ENCODE measurements around the gene ANO1. TPM values are rescaled to one million over a fixed set of nuclear protein-coding genes. Genes with fewer than 3 reads are reported as not detected.

The ANO1 gene
- total RNA-seq, 1 donor from 2014 or later: 3.8 TPM

DNA sequence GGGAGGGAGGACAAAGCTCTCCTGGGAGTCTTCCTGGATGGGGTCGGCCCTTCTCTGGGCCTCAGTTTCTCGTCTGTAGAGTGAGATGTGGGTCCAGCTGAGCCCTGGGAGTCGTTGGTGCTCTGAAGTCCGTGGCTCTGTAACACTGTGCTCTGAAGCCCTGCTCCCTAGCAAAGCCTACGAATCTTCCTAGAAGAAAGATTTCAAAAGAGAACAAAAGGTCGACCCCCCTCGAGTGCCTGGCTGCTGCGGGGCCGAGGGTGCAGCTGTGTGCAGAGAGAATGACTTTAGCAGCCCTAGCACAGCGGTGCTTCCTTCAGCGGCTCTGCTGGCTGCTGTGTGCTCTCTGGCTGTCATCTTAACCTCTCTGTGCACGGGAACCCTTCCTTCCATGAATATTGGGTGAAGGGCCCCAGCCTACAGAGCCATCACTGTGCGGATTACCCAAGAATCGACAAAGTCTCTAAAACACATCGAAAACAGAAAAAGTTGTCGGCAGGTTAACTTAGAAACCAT lies 10.7 kb downstream of the ANO1 start:
- DNase-seq (ENCODE audit: low spot score): no peak
- Mint-ChIP-seq H3K9me3 (ENCODE audit: unreplicated experiment) (no peaks in the 10 kb centered on the region), H3K4me1 (ENCODE audit: unreplicated experiment) (no peaks in the 10 kb centered on the region), H3K27ac (ENCODE audit: unreplicated experiment) (no peak overlapping the region), H3K27me3 (ENCODE audit: unreplicated experiment) (peaks cover 2% of the 10 kb centered on the region), H3K4me3 (ENCODE audit: unreplicated experiment) (no peak overlapping the region), H3K36me3 (ENCODE audit: low read depth, unreplicated experiment) (no peaks in the 10 kb centered on the region)
- TF ChIP-seq, protein P1, sequence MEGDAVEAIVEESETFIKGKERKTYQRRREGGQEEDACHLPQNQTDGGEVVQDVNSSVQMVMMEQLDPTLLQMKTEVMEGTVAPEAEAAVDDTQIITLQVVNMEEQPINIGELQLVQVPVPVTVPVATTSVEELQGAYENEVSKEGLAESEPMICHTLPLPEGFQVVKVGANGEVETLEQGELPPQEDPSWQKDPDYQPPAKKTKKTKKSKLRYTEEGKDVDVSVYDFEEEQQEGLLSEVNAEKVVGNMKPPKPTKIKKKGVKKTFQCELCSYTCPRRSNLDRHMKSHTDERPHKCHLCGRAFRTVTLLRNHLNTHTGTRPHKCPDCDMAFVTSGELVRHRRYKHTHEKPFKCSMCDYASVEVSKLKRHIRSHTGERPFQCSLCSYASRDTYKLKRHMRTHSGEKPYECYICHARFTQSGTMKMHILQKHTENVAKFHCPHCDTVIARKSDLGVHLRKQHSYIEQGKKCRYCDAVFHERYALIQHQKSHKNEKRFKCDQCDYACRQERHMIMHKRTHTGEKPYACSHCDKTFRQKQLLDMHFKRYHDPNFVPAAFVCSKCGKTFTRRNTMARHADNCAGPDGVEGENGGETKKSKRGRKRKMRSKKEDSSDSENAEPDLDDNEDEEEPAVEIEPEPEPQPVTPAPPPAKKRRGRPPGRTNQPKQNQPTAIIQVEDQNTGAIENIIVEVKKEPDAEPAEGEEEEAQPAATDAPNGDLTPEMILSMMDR (IDR thresholded peaks at IDR 0.05; ENCODE audit: unreplicated experiment): no peak

DNA sequence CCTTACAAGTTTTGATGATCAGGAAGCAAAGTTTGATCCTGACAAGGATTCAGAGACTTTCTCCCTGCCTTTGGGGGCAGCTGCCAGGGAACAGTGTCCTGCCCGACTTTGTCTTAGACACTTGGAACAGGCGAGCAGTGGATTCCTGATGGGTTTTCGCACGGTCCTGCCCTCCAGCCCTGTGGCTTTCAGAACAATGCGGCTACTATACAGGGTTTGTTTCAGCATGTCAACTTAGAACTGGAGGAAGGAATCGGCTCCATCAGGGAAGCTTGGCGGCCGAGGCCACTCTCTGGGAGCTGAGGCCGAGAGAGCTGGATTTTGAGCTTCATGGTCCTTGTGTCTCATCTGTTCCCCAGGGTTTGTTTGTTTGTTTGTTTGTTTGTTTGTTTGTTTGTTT lies 11.5 kb downstream of the ANO1 start:
- no peak for DNase-seq (ENCODE audit: low spot score)
- TF ChIP-seq, protein P1 (IDR thresholded peaks at IDR 0.05; ENCODE audit: unreplicated experiment): no peak
- Mint-ChIP-seq H3K4me3 (ENCODE audit: unreplicated experiment) (no peak overlapping the region), H3K27ac (ENCODE audit: unreplicated experiment) (no peak overlapping the region), H3K36me3 (ENCODE audit: low read depth, unreplicated experiment) (no peaks in the 10 kb centered on the region), H3K4me1 (ENCODE audit: unreplicated experiment) (no peaks in the 10 kb centered on the region), H3K9me3 (ENCODE audit: unreplicated experiment) (no peaks in the 10 kb centered on the region), H3K27me3 (ENCODE audit: unreplicated experiment) (peaks cover 2% of the 10 kb centered on the region)

- H3K27ac Mint-ChIP-seq (ENCODE audit: unreplicated experiment): no peak overlapping the region
- TF ChIP-seq, protein P1 (IDR thresholded peaks at IDR 0.05; ENCODE audit: unreplicated experiment): no peak
- H3K4me3 Mint-ChIP-seq (ENCODE audit: unreplicated experiment): no peak overlapping the region
- H3K36me3 Mint-ChIP-seq (ENCODE audit: low read depth, unreplicated experiment): no peaks in the 10 kb centered on the region
- no peaks in the 10 kb centered on the region for H3K9me3 Mint-ChIP-seq (ENCODE audit: unreplicated experiment)
- no peaks in the 10 kb centered on the region for H3K4me1 Mint-ChIP-seq (ENCODE audit: unreplicated experiment)
- DNase-seq (ENCODE audit: low spot score): no peak
- H3K27me3 Mint-ChIP-seq (ENCODE audit: unreplicated experiment): peaks cover 2% of the 10 kb centered on the region
Observed at GRCh38 chr11:70090961-70091381, 12.9 kb downstream of the ANO1 start.

GRCh38 chr11:70091638-70092037 lies 13.5 kb downstream of the ANO1 start:
- no peaks in the 10 kb centered on the region for H3K36me3 Mint-ChIP-seq (ENCODE audit: low read depth, unreplicated experiment)
- TF ChIP-seq, protein P1 (IDR thresholded peaks at IDR 0.05; ENCODE audit: unreplicated experiment): no peak
- no peaks in the 10 kb centered on the region for H3K9me3 Mint-ChIP-seq (ENCODE audit: unreplicated experiment)
- H3K4me1 Mint-ChIP-seq (ENCODE audit: unreplicated experiment): no peaks in the 10 kb centered on the region
- H3K4me3 Mint-ChIP-seq (ENCODE audit: unreplicated experiment): no peak overlapping the region
- peaks cover 2% of the 10 kb centered on the region for H3K27me3 Mint-ChIP-seq (ENCODE audit: unreplicated experiment)
- no peak overlapping the region for H3K27ac Mint-ChIP-seq (ENCODE audit: unreplicated experiment)
- DNase-seq (ENCODE audit: low spot score): no peak

GRCh38 chr11:70092959-70093715 lies 15.0 kb downstream of the ANO1 start:
- H3K27ac Mint-ChIP-seq (ENCODE audit: unreplicated experiment): no peak overlapping the region

More at GRCh38 chr11:70092959-70093715, 15.0 kb downstream of the ANO1 start:
- Mint-ChIP-seq H3K27me3 (ENCODE audit: unreplicated experiment) (peaks cover 2% of the 10 kb centered on the region), H3K4me3 (ENCODE audit: unreplicated experiment) (no peak overlapping the region), H3K9me3 (ENCODE audit: unreplicated experiment) (no peaks in the 10 kb centered on the region), H3K4me1 (ENCODE audit: unreplicated experiment) (no peaks in the 10 kb centered on the region), H3K36me3 (ENCODE audit: low read depth, unreplicated experiment) (no peaks in the 10 kb centered on the region)
- DNase-seq (ENCODE audit: low spot score): no peak
- TF ChIP-seq, protein P1 (IDR thresholded peaks at IDR 0.05; ENCODE audit: unreplicated experiment): no peak

Measured in endothelial cell (in vitro differentiated cells).